ENCODE data around the gene MATCAP1. TPM values are rescaled to one million over a fixed set of nuclear protein-coding genes. Genes with fewer than 3 reads are reported as not detected.
A peak's percentile ranks its signal among the peaks of the same experiment; 100 is the strongest.

The MATCAP1 gene
- total and polyA plus RNA-seq, 2 of the 13 experiments (the other 11 are each of a cell fraction or from before 2014, with no cell fraction given) = 11.2 to 24.5 TPM

DNA sequence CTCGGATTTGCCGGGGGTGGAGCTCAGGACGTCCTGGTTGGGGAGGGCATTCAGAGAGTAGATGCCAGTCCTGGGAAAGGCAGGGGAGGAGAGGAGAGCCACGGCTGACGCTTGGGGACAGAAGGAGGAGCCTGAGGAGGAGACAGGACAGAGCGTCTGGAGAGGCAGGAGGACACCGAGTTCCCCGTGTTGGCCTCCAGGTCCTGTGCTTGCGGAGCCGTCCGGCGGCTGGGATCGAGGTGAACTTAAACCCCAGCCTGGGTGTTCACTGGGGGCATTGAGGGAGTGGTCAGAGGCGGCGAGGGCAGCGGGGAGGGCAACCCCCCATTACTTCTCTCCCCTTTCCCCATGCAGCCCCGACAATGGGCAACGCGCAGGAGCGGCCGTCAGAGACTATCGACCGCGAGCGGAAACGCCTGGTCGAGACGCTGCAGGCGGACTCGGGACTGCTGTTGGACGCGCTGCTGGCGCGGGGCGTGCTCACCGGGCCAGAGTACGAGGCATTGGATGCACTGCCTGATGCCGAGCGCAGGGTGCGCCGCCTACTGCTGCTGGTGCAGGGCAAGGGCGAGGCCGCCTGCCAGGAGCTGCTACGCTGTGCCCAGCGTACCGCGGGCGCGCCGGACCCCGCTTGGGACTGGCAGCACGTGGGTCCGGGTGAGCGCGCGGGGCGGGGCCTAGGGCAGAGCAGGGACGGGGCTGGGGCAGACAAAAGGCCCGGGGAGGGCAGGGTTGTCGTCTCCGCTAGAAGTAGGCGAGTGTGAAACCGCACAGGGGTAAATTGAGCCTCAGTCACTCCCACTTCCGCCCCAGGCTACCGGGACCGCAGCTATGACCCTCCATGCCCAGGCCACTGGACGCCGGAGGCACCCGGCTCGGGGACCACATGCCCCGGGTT lies 9.7 kb downstream of the MATCAP1 start (continued):
- TF ChIP-seq STAT6 (CRISPR knock-in tag; IDR thresholded peaks at IDR 0.05; ENCODE audit: borderline replicate concordance) (peak; percentile 78; the same call in 1 of the 2 replicates), ZBTB7A (CRISPR knock-in tag; IDR thresholded peaks at IDR 0.05) (peak; percentile 79; the same call in 1 of the 2 replicates), ZNF136 (CRISPR knock-in tag; IDR thresholded peaks at IDR 0.05; ENCODE audit: low read depth) (peak; percentile 98; the same call in 1 of the 2 replicates), MTF2 (CRISPR knock-in tag; IDR thresholded peaks at IDR 0.05; ENCODE audit: borderline replicate concordance) (no peak; the same call in 1 of the 2 replicates), ZNF512B (CRISPR knock-in tag; IDR thresholded peaks at IDR 0.05; ENCODE audit: borderline replicate concordance) (peak; percentile 91; the same call in 1 of the 2 replicates), MAZ (IDR thresholded peaks at IDR 0.05; ENCODE audit: borderline replicate concordance, low read depth, low read length) (no peak), MAZ (CRISPR knock-in tag; IDR thresholded peaks at IDR 0.05; ENCODE audit: low read depth) (peak; percentile 86), ZNF205 (CRISPR knock-in tag; IDR thresholded peaks at IDR 0.05) (peak; percentile 84), JDP2 (CRISPR knock-in tag; IDR thresholded peaks at IDR 0.05; ENCODE audit: borderline replicate concordance) (peak; percentile 61; the same call in 1 of the 2 replicates), TEAD2 (CRISPR knock-in tag; IDR thresholded peaks at IDR 0.05) (no peak), BORCS8-MEF2B (CRISPR knock-in tag; IDR thresholded peaks at IDR 0.05) (peak; percentile 96), SMAD9 (CRISPR knock-in tag; IDR thresholded peaks at IDR 0.05) (peak; percentile 92; the same call in 1 of the 2 replicates), ATF7 (IDR thresholded peaks at IDR 0.05) (no peak), ATF7 (CRISPR knock-in tag; IDR thresholded peaks at IDR 0.05) (no peak), HDAC6 (IDR thresholded peaks at IDR 0.05; ENCODE audit: low read depth, low read length) (no peak), ZKSCAN8 (CRISPR knock-in tag; IDR thresholded peaks at IDR 0.05; ENCODE audit: borderline replicate concordance) (peak; percentile 67; the same call in 1 of the 2 replicates), ZNF572 (CRISPR knock-in tag; IDR thresholded peaks at IDR 0.05) (peak; percentile 81; the same call in 1 of the 2 replicates), ZFY (CRISPR knock-in tag; IDR thresholded peaks at IDR 0.05) (peak; percentile 81), NR2F2 (IDR thresholded peaks at IDR 0.05; ENCODE audit: borderline replicate concordance, low read depth) (no peak)
- TF ChIP-seq, protein P1, sequence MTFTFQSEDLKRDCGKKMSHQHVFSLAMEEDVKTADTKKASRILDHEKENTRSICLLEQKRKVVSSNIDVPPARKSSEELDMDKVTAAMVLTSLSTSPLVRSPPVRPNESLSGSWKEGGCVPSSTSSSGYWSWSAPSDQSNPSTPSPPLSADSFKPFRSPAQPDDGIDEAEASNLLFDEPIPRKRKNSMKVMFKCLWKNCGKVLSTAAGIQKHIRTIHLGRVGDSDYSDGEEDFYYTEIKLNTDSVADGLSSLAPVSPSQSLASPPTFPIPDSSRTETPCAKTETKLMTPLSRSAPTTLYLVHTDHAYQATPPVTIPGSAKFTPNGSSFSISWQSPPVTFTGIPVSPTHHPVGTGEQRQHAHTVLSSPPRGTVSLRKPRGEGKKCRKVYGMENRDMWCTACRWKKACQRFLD (CRISPR knock-in tag; IDR thresholded peaks at IDR 0.05; ENCODE audit: borderline replicate concordance) = peak; percentile 79; the same call in 1 of the 2 replicates

All from HepG2 (cell line).